Fibroblast of skin of scalp (primary cell): ENCODE data around the gene CLEC2A. TPM values are rescaled to one million over a fixed set of nuclear protein-coding genes. Genes with fewer than 3 reads are reported as not detected.
"Not testable (repeated sequence)": the region's sequence is repeated elsewhere in the genome, so short reads cannot be mapped to it uniquely, and the experiment has no call there.

ENCODE experiments used
- DNase-seq: peaks from one replicate; pipeline ENCODE4 v3.0.0-alpha.2; 2013
- polyA plus RNA-seq, 2 experiments: library from polyadenylated mRNA; unstranded; fragments of 120-200 nt; gene quantifications; one replicate each; pipeline ENCODE4 v1.2.1, GENCODE V29; 2013; ENCODE audit not compliant: insufficient read length in 2 of 2

CLEC2A gene, protein sequence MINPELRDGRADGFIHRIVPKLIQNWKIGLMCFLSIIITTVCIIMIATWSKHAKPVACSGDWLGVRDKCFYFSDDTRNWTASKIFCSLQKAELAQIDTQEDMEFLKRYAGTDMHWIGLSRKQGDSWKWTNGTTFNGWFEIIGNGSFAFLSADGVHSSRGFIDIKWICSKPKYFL
- polyA plus RNA-seq (2013, experiment 1 of 2; ENCODE audit: insufficient read length): not detected
- not detected for polyA plus RNA-seq (2013, experiment 2 of 2; ENCODE audit: insufficient read length)

DNA sequence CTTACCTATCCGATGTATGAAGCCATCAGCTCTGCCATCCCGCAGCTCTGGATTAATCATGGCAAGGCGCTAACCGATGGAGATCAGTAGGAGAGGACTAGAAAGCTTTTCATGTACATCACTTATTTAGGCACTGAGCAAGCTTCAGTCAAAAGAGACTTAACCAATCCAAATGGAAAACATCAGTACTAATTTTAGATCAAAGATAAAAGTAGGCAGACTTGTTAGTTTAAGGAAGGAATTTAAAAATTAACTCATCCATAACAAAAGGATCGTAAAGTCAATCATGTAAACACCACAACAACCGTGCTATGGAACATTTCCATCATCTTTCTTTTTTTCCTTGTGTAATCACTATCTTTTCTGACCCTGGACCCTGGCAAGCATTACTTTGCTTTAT, at the start of gene CLEC2A:
Gene CLEC2A, minus strand, starts transcription at position 101 of the 400 bp plus-strand sequence. Its CDS starts 41 bp downstream, at position 60.
- DNase-seq: no peak

DNA sequence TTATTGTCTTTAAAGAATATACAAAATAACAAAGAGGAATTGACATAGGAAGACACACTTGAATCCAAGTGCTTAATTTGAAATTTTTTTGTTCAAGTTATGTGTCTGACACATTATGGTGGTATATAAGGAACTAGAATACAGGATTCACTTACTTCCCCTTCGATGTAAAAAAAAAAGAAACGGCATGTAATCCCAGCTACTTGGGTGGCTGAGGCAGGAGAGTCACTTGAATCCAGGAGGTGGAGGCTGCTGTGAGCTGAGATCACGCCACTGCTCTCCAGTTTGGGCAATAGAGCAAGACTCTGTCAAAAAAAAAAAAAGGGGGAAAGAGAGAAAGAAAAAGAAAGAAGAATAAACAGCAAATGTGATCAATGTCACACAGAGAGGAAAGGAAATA, 48.0 kb upstream of the CLEC2A start:
- no peak for DNase-seq

- no peak for DNase-seq
Observed at GRCh38 chr12:9977916-9978315, 45.7 kb upstream of the CLEC2A start.

GRCh38 chr12:9976626-9977025, 44.5 kb upstream of the CLEC2A start:
- DNase-seq: not testable (repeated sequence)

- no peak for DNase-seq
Observed at GRCh38 chr12:9975614-9976013, 43.4 kb upstream of the CLEC2A start.

DNA sequence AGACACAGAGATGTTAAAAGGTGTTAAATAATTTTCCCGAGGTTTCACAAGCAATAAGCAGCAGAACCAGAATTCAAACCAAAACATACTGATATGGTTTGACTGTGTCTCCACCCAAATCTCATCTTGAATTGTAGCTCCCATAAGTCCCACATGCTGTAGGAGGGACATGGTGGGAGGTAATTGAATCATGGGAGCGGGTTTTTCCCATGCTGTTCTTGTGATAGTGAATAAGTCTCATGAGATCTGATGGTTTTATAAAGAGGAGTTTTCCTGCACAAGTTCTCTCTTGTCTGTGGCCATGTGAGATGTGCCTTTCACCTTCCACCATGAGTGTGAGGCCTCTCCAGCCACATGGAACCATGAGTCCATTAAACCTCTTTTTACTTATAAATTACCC, 42.6 kb upstream of the CLEC2A start:
- not testable (repeated sequence) for DNase-seq

GRCh38 chr12:9973949-9974348, 41.8 kb upstream of the CLEC2A start:
- no peak for DNase-seq

DNA sequence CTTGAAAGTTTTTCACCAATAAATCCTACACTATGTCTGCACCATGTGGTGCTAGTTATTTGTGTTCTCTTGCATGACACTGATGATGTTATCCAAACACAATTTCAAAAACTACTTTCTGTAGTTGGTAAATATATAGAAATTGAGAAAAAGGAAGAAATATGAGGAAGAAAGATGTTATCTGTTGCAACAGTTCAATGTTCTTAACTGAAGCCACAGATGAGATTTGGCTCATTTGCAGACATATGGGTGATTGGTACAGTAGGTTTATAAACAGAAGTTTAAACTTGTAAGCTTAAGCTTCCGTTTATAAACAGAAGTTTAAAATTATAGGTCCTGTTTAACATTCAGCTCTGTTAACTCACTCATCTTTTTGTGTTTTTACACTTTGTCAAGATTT, 39.0 kb upstream of the CLEC2A start, which contains the start of gene CLEC12A:
Gene CLEC12A, plus strand, starts transcription at position 229 of the 400 bp plus-strand sequence. CDS start 188 bp downstream, outside the sequence.
- DNase-seq: no peak

GRCh38 chr12:9969673-9970072, 37.5 kb upstream of the CLEC2A start:
- no peak for DNase-seq

GRCh38 chr12:9961901-9962300, 29.7 kb upstream of the CLEC2A start:
- DNase-seq: no peak

DNA sequence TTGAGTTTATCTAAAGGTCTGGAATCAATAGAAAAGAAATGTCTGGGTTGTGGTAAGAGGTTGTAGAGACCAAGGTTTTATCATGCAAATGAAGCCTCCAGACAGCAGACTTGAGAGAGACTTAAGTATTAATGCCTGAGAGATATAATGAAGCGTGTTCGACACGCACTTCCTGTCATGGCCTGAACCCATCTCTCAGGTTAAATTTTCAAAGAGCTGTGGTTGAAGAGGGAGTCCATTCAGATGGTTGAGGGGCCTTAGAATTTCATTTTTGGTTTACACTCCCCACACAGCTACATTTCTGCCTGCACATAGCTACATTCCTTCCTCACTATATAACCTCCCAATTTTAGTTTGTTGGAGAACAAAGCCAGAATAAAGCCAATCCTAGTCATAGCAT, 28.9 kb upstream of the CLEC2A start:
- DNase-seq: no peak

DNA sequence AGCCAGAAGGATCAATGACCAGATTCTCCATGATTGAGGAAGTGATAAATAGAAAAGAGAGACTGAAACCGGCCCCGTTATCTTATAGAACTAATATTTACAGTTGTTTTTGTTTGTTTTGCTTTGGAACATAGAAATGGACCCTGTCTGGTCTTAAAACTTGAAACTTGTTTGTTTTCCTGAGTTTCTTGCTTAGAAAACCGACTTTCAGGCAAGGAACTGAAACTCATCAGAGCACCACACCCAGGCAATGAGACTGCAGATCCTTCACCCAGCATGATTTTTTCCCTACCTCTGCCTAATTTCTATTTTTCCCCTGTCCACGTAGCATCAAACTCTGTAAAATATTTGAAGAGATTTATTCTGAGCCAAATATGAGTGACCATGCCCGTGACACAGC, 28.4 kb upstream of the CLEC2A start:
- no peak for DNase-seq

- no peak for DNase-seq
Observed at GRCh38 chr12:9957834-9958233, 25.7 kb upstream of the CLEC2A start.

GRCh38 chr12:9952954-9953729, 21.0 kb upstream of the CLEC2A start:
- DNase-seq: not testable (repeated sequence)

GRCh38 chr12:9951026-9951675, 19.0 kb upstream of the CLEC2A start:
- no peak for DNase-seq

- no peak for DNase-seq
Observed at GRCh38 chr12:9948606-9949296, 16.6 kb upstream of the CLEC2A start.

DNA sequence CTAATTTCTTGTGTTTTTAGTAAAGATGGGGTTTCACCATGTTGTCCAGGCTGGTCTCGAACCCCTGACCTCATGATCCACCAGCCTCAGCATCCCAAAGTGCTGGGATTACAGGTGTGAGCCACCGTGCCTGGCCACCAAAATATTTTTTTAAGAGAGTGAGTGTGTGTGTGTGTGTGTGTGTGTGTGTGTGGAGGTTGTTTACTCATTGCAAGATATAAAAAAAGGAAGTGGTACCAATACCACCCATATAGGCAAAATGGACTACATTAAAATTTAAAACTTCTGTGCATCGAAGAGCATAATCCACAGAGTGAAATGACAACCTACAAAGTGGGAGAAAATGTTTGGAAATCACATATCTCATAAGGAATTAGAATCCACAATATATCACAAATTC, 15.5 kb upstream of the CLEC2A start:
- DNase-seq: no peak

GRCh38 chr12:9944391-9944790, 12.2 kb upstream of the CLEC2A start:
- no peak for DNase-seq

GRCh38 chr12:9943240-9943639, 11.1 kb upstream of the CLEC2A start:
- DNase-seq: no peak

GRCh38 chr12:9941838-9942237, 9.7 kb upstream of the CLEC2A start:
- no peak for DNase-seq

GRCh38 chr12:9940375-9940774, 8.2 kb upstream of the CLEC2A start:
- no peak for DNase-seq

- DNase-seq: no peak
Observed at GRCh38 chr12:9936591-9936990, 4.4 kb upstream of the CLEC2A start.

DNA sequence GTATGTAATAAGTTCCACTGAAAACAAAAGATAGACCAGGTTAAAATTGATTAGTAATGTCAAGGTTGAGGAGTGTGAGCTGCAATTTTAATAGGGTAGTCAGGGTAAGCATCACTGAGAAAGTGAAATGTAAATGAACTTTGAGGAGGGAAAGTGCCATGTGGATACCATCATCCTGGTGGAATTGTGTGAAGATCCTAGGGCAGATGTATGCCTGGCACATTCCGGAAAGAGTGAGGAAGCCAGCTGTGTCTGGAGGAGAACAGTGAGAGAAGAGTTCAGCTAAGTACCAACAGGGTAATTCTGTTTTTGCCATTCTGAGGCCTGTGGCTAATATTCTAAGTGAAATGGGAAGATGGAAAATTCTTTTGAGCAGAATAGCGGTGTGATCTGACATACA, 2.9 kb upstream of the CLEC2A start:
- no peak for DNase-seq
